GM19397 (cell line): Measurements from ENCODE around the gene BSN.
"Not testable (repeated sequence)": the region's sequence is repeated elsewhere in the genome, so short reads cannot be mapped to it uniquely, and the experiment has no call there.

ENCODE experiments used
- ATAC-seq: cut with Tn5 transposase; IDR thresholded peaks from one replicate; pipeline ENCODE4 v1.9.1; 2021; ENCODE audit warnings: mild to moderate bottlenecking, moderate library complexity; ENCODE audit not compliant: unreplicated experiment

Gene BSN

DNA sequence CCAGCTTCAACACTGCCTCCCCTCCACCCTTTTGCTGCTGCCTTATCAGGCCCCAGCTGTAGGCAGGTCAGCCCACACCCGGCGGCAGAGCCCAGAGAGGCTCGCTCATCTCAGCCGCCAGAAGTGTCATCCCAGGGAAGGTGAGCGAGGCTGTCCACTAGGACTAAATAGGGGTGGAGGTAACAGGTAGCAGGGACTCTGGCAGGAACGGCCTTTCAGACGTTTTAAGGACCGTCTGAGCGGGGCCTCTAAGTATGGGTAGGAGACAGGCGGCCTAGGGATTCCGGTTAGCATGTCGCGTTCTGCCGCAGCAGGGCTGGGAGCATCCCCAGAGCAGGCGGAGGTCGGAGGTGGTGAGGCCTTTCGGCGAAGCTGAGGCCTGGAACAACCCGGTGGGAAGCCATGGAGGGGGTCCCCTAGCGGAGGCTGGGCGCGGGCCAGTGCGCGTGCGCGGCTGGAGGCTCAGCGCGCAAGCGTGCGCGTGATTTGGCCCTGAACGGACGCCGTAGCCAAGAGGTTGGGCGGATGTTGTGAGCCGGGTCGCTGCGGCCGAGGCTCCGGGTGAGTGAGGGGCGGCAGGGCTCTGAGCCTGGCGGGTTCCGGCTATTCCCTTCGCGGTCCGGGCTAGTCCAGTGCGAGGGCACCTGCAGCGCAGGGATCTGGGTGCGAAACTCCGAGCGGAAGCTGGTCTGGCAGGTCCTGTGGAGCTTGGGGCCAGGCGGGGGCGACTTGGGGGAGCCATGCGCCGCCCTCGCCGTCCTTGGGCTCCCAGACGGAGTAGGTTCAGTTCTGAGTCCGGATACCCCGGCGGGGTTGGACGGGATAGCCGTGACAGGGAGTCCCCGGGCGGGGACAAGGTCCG is 135.0 kb downstream of the BSN start, which contains the start of the genes MST1 and RNF123:
TSS of gene MST1 (minus strand) at position 429 of the 862 bp plus-strand sequence. CDS start 783 bp downstream, outside the sequence.
TSS of gene RNF123 (plus strand) at position 512 of the 862 bp plus-strand sequence. CDS start 1,609 bp downstream, outside the sequence.
- peak; percentile 68 for ATAC-seq

DNA sequence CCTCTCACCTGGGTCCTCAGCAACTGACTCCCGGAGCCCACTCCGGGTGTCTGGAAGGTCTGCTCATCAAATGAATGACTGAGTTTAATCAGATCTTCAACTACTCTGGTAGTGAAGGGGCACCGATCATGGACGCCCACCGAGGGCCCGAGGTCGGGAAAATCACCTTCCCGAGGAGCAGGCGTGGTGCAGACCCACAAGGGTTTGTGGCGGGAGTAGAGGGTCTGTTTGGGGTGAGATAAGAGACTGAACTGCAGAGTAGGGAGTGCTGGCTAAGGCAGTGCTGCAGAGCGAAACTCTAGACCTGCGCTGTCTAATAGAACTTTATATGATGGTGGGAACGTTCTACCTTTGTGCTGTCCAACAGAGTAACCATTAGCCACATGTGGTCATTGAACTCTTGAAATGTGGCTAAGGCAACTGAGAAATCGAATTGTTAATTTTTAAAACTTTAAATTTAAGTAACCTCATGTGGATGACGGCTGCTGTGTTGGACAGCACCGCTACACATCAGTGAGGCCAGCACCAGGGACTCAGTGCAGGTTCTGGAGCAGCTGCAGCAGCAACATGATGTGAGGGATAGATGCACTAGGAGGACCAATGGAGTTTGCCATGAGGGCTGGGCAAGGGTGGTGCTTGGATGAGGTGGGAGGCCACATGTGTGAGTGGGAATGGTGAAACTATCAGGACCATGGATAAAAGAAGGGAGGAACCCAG is 135.8 kb downstream of the BSN start:
- ATAC-seq, result not testable (repeated sequence)

DNA sequence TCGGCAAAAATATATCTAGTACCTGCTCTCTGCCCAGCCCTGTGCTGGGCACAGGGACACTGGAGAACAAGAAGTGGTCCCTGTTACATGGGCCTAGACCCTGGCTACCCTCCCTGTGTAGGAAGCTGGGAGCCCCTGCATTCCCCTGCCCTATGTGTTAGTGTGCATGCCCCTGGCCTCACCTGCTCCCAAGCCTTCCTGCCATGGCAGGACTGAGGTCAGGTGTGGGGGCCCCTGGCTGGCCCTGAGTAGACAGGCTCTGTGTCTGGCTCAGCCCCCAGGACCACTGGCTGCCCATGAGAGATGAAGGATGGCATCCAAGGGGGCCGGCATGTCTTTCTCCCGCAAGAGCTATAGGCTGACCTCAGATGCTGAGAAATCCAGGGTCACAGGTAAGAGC is 136.6 kb downstream of the BSN start:
- ATAC-seq, result not testable (repeated sequence)

DNA sequence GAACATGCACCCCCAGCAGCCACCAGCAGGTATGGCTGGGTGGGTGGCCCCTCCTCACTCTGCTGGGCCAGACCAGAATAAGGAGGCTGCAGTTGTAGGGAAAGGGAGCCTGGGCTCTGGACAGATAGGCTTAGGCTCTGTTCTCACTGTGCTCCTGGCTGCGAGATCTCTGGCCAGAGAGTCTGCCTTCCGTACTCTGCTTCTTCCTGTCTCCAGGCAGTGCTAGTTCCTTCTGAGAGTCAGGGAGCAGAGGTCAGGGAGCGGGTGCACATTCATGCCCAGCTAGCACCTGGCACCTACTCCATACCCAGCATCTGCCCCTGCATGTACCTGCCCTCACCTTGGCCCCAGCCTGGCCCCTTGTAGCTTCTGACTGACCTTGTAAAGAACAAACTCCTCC is 137.2 kb downstream of the BSN start:
- ATAC-seq, result not testable (repeated sequence)

DNA sequence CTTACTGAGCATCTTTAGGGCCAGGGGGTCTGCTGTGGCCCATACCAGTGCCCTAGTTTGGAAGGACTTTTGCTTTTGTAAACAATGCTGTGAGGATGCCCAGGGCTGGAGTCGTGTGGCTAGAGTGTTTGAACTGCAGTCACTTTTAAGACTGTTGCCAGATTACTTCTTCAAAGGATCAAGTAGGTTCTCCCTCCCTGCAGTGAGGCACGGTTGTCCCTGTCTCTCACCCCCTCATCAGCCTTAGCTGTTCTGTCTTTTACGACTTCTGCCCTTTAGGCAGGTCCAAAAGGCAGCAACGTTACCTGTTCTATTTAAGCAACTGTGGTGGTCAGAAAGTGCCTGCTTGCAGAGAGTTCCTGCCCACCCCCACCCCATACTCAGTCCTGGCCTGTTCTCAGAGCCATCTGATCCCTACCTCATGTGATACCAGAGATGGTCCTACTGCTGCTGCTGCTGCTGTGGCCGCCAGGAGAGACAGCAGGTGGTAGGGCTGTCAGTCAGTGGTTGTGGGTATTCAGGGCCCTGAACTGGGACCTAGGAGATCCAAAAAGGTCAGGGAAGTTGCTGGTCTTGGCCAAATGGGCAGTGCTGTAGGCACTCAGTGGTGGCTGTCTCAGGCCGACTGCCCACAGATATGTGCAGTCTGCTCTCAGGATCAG is 140.3 kb downstream of the BSN start:
- ATAC-seq, result not testable (repeated sequence)

DNA sequence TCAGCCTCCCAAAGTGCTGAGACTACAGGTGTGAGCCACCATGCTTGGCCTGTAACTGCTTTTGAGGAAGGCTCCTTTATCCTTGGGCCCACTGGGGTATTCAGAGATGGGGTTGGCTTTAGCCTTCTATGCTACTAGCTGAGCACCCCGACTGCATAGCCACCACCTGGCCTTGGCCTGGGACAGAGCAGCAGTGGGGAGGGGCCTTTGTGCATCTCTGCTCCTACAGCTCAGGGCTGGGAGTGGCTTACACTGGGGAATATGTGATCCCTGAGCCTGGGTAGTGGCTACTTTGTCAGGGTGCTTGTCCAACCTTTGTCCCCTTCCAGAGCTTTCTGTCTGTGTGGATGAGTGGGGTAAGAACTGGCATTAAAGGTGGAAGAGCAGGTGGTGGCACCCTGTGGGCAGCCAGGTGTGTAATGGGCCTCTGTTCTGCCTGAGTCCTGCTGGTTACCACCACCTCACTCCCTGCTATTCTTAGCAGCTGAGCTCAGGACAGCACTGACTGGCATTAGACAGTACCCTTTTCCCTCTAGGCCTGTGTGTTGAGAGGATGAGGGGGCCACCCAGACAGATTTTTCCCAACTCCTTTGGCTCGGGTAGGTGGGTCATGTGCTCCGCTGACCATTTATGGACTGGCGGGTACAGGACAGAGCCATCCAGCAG is 141.2 kb downstream of the BSN start:
- ATAC-seq, result not testable (repeated sequence)

DNA sequence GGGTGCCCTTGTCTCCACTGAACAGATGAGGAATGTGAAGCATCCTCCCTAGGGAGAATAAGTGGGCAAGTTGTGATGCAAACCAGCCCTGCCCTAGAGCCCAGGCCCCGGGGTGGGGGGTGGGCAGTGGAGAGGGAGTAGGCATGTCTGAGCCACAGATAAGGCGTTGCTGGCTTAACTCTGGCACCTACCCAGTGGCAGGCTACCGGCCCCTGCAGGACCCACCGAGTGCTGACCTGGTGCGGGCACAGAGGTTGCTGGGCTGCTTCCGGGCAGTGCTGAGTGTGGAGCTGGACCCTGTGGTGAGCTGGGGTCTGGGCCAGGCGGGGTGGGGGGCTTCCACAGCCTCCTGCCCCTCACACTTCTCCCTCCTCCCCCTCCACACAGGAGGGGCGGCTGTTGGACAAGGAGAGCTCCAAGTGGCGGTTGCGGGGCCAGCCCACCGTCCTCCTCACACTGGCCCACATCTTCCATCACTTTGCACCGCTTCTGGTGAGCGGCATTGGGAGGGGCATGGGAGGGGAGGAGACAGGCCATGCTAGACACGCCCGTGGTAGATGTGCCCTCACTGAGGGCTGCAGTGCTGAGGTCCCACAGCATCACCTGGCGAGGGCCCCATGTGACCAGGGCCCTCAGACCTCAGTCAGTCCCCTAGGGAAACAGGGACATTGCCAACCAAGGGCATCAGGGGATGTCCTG is 145.2 kb downstream of the BSN start:
- no peak for ATAC-seq

DNA sequence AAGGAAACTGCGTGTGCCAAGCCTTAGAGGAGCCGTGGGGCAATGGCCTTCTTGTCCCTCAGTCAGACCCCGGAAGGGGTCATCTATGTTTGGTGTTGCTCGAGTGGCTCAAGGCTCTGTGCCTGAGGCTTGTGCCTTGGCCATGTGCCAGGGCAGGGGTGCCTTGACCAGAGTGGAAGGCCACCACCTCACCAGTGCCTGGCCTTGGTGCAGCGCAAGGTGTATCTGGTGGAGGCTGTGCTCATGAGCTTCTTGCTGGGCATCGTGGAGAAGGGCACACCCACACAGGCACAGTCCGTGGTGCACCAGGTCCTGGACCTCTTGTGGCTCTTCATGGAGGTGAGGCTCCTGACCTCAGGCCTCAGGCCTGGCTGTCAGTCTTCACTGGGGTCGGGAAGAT is 145.7 kb downstream of the BSN start:
- ATAC-seq, result no peak

DNA sequence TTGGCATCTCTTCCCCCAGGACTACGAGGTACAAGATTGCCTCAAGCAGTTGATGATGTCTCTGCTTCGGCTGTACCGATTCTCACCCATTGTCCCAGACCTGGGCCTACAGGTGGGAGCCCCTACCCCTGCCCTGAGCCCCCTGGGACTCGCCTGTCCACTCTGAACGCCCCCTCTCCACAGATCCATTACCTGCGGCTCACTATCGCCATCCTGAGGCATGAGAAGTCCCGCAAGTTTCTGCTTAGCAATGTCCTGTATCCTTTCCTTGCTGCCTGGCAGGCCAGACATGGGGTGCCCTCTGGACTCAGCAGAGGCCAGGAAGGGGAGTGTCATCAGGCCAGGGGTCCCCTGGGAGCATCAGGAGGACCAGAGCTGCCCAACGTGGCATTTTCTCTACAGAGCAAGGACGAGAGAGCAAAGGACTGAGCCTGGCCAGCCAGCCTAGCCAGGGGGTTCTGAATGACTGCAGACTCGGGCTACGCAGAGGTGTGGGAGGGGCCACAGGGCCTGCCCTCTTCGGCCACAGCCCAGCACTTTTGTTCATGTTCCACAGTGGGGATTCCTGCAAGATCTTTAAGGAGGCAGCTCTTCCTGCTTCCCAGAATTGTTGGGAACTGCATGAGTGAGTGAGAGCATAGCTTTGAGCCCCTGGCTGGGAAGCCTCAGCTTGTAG is 146.3 kb downstream of the BSN start:
- no peak for ATAC-seq

DNA sequence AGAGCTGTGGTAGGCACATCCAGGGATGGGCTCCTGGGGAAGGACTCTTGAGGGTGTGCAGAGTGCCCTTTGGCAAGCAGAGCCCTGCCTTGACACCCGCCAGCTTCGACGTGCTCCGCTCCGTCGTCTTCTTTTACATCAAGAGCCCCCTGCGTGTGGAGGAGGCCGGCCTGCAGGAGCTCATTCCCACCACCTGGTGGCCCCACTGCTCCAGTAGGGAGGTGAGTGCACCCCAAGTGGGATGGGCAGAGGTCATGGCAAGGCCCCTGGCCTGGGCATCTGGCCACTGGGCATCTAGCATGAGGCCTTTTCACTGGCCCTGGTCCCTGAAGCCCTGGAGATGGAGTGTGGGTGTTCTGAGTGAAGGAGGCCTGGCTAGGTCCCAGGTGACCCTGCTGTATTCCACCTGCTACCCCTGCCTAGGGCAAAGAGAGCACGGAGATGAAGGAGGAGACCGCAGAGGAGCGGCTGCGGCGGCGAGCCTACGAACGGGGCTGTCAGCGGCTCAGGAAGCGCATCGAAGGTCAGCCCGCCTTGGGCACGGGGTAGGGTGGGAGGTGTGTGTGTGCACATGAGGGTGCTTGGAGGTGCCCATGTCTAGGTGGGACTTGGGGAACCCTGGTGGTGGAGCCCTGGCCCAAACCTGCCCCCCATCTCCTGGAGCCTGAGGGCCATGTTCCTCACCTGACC is 147.3 kb downstream of the BSN start:
- no peak for ATAC-seq

DNA sequence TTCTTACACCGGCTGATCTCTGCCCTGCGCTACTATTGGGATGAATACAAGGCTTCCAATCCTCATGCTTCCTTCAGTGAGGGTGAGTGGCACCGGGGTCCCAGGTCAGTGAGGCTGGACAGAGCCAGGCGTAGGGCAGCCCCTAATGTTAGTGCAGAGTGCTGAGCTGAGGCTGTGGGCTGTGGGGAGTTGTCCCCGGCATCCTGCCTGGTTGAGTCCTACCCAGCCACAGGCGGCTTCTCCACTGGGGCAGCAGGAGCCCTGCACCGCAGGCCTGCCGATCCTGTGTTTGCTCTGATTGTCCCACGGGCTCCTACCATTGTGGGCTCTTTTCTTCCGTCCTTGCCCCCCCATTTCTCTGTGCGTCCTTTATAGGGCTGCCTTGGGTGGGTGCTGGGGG is 148.4 kb downstream of the BSN start:
- ATAC-seq, result no peak

DNA sequence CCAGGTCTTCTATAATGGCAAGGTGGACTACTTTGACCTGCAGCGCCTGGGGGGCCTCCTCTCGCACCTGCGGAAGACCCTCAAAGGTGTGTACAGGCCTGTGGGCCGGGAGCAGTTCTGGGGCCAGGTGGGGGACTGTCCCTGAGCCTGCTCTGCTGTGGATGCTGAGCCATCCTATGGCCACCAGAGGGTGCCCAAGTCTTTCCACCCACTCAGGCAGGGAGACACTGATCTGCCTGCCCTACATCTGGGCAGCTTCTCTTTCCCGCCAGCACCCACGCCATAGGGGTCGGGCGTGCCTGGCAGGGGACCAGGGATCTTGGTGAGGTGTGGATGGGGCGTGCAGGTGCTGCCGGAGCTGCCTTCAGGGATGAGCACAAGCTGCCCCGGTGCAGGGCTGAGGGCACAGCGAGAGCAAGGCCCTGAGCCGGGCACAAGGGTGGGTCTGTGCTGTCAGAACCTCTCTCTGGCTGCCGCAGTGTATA is 149.2 kb downstream of the BSN start:
- ATAC-seq, result no peak

DNA sequence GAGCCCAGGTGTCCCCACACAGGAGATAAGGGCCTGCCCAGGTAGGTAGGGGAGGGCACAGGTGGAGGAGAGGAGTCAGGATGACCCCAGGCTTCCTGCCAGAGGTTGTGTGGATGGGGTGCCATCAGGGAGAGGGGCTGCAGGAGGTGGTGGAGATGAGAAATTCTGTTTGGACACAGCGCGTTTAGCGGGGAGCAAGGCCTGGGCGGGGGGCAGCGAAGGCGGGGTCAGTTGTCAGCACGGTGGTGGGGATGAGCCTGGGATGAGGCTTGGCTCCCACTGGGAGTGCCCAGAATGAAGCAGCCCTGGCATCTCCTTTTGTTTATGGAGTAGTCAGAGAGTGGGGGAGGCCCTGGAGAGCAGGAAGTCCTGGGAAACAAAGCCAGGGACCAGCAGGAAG is 149.7 kb downstream of the BSN start:
- ATAC-seq, result no peak

DNA sequence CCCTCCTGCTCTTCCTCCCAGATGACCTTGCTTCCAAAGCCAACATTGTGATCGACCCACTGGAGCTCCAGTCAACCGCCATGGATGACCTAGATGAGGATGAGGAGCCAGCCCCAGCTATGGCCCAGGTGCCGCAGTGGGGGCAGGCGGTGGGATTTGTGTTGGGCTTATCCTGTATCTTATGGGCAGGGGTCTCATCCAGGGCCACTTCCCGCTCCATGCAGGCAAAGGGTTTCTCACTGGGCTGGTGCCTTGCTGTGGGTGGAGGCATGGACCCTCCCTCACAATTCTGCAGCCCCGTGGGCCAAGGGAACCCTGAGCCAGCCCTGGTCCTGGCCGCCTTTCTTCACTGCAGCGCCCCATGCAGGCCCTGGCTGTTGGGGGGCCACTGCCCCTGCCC is 150.4 kb downstream of the BSN start:
- no peak for ATAC-seq

DNA sequence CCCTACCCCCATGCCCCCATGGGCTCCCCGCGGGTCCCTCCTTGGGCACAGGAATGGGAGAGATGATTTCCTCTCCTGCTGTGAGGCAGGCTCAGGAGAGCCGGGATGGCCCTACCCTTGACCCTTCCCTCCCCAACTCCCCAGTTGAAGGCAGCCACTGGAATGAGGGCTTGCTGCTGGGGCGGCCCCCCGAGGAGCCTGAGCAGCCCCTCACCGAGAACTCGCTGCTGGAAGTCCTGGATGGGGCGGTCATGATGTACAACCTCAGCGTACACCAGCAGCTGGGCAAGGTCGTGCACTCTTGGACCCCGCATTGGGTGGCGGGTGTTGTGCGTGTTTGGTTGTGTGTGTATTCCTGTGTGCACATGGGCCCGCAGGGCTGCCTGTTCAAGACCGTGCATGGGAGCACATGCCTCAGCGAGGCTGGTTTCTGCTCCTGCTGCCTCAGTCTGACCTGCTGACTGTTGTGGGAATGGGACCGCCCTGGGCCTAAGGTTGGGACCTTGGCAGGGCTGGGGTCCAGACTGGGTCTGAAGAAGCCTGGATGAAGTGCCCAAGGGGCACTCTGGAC is 151.2 kb downstream of the BSN start:
- no peak for ATAC-seq

DNA sequence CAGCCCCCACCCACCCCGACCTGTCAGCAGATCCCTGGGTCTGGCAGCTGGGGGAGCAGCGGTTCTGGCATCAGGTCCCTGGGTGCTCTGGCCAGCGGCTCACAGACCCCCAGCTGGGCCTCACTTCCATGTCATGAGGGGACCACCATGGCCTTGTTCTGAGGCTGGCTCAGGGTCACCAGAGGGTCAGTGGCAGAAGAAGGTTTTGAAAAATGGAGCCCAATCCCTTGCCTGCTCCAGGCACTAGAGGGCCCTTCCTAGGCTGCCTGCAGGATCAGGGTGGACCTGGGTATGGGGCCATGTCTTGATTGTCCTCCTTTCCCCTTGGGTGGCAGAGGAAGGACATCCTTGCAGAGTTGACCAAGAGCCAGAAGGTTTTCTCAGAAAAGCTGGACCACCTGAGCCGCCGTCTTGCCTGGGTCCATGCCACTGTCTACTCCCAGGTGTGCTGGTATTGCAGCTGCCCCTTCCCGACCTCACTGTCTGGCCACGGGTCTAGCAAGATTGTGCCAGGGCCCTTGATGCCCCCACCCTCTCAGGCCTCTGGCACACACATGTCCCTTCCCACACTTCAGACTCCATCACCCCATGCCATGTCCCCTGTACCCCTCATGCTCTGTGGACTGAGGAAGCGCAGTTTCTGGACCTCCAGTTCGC is 152.3 kb downstream of the BSN start:
- ATAC-seq, result no peak

DNA sequence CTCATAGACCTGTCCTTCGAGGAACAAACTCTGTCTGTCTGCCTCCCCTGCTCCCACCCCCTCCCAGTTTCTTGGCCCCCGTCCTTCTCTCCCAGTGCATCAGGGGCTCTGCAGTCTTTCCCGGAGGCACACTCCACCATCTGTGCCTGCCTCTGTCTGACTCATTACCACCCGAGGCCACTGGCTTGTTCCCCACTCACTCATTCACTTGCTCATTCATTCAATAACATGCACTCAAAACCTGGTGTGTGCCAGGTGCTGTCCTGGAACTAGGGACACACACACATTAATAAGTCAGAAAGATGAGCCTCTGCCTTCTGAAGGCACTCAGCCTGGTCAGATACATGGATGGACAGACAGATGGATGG is 152.8 kb downstream of the BSN start:
- no peak for ATAC-seq

DNA sequence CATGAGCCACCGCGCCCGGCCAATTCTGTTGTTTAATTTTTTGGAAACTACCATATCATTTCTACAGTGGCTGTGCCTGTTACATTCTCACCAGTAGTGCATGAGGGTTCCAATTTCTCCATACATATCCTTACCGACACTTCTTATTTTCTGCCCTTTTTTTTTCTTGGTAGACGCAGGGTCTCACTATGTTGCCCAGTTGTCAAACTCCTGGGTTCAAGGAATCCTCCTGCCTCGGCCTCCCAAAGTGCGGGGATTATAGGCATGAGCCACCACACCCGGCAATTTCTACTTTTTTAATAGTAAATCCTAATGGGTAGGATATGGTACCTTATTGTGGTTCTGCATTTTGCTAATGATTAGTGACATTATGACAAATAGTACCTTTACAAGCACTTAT is 155.6 kb downstream of the BSN start:
- no peak for ATAC-seq
